GM19328 (cell line): ENCODE results near the gene UGCG.
"Not testable (repeated sequence)": the region's sequence is repeated elsewhere in the genome, so short reads cannot be mapped to it uniquely, and the experiment has no call there.

Experiments used
- ATAC-seq: cut with Tn5 transposase; IDR thresholded peaks from one replicate; pipeline ENCODE4 v1.9.1; 2021; ENCODE audit warnings: mild to moderate bottlenecking, moderate library complexity; ENCODE audit not compliant: unreplicated experiment

Gene UGCG

DNA sequence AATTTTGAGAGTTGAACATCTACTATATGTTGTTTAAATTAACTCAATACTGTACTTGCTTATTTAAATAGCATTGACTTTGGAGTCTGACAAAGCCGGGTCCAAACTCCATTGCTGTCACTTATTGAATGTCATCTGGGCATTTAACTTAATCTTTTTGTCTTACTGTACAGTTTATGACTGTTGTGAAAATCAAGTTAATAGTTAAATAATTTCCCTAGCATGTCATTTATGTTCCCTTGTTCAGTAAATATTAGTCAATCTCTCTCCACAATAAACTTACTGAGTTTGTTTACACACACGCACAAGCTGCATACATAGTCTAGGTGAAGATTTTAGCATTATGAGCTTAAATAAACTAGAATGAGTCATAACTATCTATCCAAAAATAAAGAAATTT, 6.3 kb upstream of the UGCG start:
- ATAC-seq: no peak

DNA sequence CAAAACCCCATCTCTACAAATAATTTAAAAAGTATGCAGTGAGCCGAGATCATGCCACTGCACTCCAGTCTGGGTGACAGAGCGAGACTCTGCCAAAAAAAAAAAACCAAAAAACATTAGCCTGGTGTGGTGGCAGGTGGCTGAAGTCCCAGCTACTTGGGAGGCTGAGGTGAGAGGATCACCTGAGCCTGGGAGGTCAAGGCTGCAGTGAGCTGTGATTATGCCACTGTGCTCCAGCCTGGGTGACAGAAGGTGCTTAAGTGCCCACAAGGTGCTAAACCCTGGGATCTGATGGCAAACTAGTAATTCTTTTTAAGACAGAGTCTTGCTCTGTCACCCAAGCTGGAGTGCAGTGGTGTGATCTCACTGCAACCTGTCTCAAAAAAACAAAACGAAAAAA, 5.7 kb upstream of the UGCG start:
- not testable (repeated sequence) for ATAC-seq

DNA sequence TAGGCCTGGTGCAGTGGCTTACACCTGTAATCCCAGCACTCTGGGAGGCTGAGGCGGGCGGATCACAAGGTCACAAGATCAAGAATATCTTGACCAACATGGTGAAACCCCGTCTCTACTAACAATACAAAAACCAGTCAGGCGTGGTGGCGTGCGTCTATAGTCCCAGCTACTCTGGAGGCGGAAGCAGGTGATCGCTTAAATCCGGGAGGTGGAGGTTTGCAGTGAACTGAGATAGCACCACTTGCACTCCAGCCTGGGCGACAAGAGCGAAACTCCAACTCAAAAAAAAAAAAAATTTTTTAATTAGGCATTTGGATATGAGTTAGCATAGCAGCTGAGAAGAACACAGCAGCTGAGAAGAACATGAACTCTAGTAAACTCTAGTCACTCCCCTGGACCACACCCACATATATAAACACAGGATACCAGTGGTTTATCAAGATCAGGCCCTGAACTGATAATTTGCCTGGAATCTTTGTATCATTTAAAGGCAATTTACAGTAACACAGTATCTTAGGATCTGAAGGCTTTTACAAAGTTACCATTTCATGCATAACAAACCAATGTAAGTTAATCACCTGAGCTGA, 4.6 kb upstream of the UGCG start:
- no peak for ATAC-seq

DNA sequence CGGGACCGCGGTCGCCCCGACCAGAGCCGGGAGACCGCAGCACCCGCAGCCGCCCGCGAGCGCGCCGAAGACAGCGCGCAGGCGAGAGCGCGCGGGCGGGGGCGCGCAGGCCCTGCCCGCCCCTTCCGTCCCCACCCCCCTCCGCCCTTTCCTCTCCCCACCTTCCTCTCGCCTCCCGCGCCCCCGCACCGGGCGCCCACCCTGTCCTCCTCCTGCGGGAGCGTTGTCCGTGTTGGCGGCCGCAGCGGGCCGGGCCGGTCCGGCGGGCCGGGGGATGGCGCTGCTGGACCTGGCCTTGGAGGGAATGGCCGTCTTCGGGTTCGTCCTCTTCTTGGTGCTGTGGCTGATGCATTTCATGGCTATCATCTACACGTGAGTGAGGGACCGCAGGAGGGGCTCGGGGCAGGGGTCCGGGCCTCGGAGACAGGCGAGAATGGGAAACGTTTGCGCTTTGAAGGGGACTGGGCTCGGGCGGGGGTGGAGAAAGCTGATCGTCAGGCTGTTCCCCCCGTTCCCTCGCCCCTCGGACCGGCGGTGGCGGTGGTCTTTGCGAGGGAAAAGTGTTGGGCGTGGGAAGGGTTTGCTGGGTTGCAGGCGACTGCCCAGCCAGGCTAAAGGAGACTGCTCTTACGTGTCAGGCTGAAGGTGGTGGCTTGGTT, 457 bp downstream of the UGCG start:
- ATAC-seq: peak; percentile 24

DNA sequence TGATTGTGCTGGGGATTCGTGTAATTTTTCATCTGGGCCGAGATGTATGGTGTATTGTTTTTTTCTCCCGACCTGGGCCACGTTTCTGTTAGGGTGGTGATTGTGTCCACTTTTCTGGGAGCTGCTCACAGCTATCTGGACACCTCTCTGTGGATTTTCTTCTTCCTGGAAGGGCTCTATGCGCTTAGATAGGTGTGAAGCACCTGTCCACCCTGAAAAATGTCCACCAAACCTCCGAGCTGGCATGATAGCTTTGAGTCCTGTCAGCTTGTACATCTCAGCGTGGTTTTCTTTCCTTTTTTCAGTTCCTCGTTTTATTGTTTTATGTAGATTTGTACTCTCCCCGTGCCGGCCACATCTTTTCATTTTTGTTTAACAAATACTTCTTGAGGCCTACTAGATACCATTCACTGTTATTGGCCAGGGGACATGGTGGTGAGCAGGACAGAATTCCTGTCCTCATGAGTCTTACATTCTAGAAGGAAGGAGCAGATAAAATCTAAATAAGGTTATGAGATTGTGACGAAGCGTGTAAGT, 1.1 kb downstream of the UGCG start:
- ATAC-seq: peak; percentile 38

DNA sequence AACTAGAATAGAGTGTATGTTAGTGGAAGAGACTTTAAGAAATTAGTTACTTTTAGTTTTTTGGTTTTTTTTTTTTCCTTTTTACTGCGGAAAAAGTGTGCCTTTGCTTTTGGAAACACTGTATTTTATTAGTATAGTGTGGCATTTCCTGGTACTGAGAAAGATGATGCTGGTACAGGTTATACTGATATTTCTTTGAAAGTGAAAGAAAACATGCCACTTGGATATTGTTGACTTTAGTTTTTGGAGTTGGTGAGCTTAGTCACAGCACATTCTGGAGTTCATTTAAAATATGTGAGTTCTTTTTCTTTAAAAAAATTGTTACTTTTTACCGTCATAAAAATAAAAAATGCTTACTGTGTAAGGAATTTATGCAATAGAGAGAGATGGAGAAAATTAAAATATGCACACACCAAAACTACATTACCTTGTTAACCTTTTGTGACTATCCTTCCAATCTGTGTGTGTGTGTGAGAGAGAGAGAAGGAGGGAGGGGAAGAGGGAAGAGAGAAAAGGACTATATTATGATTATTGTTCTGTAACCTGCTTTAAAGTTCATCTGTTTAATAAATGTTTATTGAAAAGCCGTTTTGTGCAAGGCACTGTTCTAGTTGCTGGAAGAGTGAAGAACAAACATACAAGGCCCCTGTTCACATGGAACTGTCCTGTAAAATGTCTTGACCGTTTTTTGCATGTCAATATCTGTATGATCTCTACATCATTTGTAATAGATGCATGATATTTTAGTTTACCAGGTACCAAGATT, 1.9 kb downstream of the UGCG start:
- no peak for ATAC-seq

DNA sequence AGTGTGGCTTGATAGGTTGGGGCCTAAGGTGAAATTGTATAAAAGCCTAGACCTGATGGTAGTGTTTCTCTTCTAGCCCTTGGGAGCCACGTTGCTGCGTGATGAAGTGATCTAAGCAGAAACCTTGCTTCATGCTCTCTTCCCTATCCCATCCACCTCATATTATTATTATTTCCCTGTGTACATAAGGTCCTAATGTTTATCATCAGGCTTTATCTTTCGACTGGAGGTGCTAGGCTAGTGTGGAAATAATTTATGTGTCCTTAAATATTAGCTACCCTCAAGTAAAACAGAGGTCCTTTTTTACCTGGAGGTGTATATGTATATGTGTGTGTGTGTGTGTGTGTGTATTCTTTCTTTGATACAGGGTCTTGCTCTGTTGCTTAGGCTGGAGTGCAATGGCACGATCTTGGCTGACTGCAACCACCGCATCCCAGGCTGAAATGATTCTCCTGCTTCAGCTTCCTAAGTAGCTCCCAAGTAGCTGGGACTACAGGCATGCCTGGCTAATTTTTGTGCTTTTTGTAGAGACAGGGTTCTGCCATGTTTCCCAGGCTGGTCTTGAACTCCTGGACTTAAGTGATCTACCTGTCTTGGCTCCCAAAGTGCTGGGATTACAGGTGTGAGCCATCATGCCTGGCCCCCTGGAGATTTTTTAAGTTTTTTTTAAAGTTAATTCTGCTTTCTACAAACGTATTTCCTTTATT, 3.7 kb downstream of the UGCG start:
- ATAC-seq: no peak

DNA sequence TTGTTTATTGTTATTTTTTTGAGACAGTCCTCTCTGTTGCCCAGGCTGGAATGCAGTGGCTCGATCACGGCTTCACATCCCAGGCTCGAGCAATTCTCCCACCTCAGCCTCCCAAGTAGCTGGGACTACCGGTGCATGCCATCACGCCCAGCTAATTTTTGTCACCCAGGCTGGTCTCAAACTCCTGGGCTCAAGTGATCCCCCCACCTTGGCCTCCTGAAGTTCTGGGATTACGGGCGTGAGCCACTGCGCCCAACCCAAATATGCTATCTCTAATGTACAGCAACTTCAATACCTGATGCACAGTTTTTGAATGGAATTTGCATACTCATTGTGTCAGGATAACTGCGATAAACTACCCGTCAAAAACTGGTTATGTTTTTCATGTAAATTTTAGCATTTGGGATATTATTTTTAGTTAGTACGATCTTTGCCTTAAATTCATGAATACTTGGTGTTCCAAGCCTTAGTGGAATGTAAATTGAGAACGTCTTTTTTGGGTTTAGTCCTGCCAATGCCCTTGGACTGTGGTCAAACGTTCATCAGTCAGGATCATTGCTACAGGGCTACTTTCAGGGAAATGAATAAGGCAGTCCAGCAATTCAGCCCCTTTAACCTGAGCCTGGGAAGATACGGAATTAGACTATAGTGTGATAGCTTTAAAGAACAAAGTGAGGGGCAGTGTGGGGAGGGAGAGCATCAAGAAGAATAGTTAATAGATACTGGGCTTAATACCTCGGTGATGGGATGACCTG, 4.4 kb downstream of the UGCG start:
- no peak for ATAC-seq

DNA sequence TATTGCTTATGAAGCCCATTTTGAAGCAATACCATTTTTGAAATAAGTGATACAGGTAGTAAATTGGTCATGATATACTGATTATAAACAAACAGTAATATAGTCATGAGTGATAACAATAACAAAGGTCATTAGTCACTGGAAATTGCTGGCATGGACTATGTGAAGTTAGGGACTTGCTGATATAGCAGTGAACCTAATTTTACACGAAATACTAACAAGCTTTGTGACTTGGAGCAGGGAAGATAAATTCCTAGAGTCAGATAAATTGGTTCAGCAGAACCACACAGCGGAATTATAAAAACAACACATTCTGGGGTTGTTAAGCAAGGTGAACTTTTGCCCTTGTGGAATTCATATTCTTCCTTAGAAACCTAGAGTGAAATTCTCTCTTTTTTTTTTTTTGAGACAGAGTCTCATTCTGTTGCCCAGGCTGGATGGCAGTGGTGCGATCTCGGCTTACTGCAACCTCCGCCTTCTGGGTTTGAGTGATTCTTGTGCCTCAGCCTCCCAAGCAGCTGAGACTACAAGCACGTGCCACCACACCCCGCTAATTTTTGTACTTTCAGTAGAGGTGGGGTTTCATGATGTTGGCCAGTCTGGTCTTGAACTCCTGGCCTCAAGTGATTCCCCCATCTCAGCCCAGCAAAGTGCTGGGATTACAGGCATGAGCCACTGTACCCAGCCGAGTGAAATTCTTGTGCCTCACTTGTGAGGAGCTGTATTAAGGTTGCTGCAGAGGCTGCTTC, 6.0 kb downstream of the UGCG start:
- ATAC-seq: no peak

DNA sequence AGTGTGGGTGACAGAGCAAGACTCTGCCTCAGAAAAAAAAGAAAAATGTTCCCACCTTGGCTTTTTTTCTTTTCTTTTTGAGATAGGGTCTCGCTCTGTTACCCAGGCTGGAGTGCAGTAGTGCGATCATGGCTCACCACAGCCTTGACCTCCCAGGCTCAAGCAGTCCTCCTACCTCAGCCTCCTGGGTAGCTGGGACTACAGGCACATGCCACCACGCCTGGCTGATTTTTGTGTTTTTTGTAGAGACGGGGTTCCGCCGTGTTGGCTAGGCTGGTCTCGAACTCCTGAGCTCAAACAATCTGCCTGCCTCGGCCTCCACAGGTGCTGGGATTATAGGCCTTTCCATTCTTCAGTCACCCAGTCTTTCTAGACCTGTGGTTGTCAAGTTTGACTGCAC, 6.9 kb downstream of the UGCG start:
- ATAC-seq: not testable (repeated sequence)

DNA sequence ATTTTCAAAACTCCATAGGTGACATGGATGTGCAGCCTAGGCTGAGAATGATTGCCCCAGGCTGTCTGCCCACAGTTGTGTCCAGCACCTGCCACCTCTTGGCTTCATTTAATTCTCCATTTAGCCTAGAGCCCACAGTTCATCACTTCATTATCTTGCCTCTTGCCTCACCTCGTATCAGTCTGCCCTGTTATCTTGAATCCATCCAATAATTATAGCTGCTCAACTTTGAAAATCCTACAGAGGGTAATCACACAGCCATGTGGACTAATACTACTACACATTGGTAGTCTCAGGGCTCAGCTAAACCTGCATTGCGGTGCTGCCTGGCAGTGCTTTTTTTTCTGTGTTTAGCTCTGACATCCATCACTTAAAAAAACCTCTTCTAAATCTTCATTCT, 7.4 kb downstream of the UGCG start:
- ATAC-seq: no peak

DNA sequence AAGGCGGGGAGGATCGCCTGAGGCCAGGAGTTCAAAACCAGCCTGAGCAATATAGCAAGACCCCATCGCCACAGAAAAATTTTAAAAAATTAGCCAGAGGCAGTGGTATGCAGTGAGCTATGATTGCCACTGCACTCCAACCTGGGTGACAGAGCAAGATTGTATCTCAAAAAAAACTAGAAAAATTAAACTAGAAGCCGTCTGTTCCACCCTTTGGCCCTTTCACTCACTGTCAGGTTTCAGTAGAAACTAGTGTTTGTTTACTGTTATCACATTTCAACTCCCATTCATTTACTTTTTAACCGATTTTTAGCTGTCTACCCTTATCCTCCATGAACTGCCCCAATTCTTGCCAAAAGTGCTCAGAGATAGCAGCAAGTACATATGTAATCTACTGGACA, 8.3 kb downstream of the UGCG start:
- no peak for ATAC-seq

DNA sequence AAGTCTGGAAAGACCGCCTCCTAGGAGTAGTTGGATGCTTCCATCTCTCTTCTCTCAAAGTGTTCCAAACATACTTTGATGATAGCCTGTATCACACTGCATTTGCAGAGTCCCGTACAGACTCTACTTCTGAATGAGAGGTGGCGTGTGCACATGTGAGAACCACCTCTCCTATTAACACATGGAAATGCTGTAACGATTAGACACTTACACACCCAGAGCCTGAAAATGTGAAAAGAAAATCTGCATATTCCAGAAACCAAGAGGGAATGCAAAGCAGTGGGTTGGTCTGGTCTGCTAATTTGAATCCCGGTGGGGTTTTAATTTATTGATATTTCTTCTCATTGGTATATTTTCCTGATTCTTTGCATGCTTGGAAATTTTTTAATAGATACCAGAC, 10.5 kb downstream of the UGCG start:
- no peak for ATAC-seq

DNA sequence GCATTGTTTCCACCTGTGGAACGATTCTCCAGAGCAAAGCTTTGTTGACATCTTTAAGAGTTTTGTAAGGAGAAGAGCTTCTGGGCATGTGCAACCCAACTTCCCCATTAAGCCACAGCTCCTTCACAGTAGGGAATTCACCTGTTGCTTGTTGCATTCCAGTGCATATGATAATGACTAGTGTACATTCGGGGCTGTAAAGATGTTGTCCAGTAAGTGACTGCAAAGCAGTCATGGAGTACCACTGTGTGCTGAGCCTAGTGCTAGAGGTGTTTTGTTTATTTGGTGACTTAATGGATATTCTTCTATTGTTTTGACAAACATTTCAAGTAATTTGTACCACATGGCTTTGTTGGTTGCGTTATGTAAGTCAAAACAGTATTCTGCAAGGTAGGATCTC, 12.8 kb downstream of the UGCG start:
- no peak for ATAC-seq

DNA sequence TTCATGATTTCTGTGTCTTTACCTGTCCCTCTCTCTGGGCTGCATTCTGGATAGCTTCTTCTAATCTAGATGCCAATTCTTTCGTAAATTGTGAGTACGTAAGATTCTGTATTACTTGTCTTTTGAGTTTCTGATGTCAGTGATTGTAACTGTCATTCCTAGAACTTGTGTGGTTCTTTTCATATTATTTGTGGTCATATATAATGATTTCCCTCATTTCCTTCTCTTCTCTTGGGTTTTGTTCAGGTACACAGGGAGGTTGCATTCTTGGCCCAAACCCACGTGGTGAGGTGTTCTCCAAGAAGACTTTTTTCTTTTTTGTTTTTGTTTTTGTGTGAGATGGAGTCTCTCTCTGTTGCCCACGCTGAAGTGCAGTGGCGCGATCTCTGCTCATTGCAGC, 13.8 kb downstream of the UGCG start:
- ATAC-seq: no peak

DNA sequence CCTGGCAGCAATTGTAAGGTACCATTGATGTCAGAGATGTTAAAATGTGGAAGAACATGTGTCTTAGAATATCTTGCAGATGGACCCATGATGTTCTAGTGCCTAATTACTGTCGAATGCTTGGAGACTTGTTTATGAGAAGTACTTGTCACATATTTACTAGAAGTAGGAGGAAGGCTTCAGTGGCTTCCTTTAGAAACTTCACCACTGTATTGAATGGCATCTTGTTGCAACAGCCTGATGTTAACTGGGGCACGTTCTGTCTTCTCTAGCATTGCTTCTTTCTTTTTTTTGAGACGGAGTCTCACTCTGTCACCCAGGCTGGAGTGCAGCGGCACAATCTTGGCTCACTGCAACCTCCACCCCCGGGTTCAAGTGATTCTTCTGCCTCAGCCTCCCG, 16.5 kb downstream of the UGCG start:
- ATAC-seq: no peak

DNA sequence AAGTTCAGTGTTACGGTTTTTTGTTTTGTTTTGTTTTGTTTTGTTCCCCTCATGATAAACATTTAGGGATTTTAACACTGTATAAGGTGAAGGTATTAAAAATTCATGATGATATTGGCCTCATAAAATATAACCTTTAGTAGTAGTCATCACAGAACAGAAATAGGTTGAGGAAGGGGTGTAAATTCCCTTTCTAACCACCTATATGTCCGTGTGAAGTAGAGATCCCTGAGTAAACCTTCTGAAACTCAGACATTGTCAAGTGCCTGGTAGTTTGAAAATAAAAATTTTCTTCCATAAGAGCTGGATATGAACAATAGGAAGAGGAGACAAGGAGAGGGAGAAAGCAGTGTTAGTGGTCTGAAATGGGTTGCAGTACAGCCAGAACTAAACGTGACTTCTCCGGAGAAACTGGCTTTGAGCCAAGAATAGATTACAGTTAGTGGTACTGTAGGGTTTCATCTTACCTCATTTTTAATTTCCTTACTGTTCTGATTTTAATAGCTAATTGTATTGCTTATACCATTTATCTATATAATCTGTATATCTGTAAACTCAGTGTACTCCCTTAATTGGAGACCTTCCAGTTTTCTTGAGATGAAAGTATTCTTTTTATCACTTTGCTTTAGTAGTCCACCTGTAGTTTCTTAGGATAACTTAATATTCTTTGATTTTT, 18.3 kb downstream of the UGCG start:
- ATAC-seq: no peak

DNA sequence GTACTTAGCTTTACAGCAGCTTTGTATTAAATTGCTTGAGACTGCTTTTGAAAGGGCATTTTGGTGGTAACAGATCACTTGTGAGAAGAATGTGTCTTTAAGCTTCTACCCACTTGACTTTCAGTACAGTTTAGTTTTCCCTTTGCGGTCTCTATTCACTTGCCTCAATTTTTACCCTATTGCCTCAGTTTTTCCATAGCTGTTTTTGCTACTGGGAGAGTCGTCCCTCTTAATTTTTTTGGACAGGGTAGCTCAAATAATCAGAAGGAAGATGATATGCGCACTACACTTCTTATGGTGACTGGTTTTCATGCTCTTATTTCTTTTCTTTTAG, 18.8 kb downstream of the UGCG start:
- ATAC-seq: no peak

DNA sequence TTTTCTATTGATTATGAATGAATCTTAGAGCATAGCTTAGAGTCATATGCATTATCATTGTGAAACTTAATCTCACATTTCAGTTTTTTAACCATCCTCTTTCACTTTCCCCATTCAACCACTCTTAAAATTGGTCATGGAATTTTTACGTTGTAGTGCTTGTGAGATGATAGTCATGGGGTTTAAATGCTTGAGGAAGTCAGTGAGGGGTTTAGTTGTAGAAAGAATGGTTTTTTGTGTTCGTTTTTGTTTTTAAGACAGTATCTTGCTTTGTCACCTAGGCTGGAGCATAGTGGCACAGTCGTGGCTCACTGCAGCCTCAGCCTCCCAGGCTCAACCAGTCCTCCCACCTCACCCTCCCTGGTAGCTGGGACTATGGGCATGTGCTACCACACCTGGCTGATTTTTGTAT, 19.6 kb downstream of the UGCG start:
- ATAC-seq: peak; percentile 48

DNA sequence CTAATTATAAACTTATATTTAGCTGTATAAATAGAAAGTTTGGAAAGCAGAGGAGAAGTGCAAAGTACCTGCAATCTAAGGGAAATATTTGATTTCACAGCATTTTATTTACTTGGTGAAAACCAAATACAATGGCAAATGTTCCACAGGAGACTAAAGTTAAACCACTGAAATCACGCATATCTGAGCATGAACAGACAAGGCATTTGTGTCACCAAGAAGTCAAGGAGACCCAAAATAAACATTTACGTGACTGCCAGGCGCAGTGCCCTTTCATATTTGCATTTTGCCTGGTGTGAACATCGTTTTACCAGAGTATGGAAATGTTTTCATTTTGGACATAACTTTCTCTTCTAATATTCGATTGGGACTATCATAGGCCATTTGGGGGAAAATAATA, 20.6 kb downstream of the UGCG start:
- no peak for ATAC-seq
